Peyer's patch (tissue), 4 donors: ENCODE data around the gene ASB10.

ENCODE experiments used
- CTCF ChIP-seq, 6 experiments: fragments of 450-650 bp in 4 of 6; fragments of 200-600 bp in 2 of 6; sonication (generic) in 1 of 6; IDR thresholded peaks; one replicate each; pipeline ENCODE4 v1.5.1; 2017 to 2019; ENCODE audit warnings: antibody characterized with exemption in 6 of 6, mild to moderate bottlenecking in 3 of 6, moderate library complexity in 1 of 6
- POLR2A ChIP-seq, 2 donors: fragments of 450-650 bp; IDR thresholded peaks; one replicate each; pipeline ENCODE4 v1.5.1; 2017; ENCODE audit warnings: antibody characterized with exemption in 2 of 2, mild to moderate bottlenecking in 2 of 2, moderate library complexity in 2 of 2

- TF ChIP-seq POLR2A (IDR thresholded peaks at IDR 0.05) (no peak), CTCF (IDR thresholded peaks at IDR 0.05) (no peak)
Observed at GRCh38 chr7:151191544-151191943, 4.5 kb upstream of the ASB10 start.
